ENCODE data around the gene ZNF275.

DNA sequence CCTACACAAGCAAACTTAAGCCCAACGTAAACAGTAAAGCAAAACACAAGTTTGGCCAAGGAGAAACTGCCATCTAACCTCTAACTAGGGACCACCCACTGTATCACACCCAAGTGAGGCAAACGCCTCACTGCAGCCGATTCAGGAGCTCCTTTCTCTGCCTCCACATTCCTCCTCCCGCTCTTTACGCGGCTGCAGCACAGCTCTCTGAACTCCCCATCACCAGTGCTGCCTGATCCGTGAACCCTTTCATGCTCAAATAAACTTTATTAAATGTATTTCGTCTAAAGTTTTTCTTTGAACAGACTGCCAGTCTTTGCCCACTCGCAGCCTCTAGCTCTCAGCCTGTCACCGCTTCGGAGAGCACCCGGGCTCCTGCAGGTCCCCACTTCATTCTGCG is 60.7 kb downstream of the ZNF275 start:
- TF ChIP-seq POLR2AphosphoS5 (IDR thresholded peaks at IDR 0.05), result no peak
- TF ChIP-seq, protein P1, sequence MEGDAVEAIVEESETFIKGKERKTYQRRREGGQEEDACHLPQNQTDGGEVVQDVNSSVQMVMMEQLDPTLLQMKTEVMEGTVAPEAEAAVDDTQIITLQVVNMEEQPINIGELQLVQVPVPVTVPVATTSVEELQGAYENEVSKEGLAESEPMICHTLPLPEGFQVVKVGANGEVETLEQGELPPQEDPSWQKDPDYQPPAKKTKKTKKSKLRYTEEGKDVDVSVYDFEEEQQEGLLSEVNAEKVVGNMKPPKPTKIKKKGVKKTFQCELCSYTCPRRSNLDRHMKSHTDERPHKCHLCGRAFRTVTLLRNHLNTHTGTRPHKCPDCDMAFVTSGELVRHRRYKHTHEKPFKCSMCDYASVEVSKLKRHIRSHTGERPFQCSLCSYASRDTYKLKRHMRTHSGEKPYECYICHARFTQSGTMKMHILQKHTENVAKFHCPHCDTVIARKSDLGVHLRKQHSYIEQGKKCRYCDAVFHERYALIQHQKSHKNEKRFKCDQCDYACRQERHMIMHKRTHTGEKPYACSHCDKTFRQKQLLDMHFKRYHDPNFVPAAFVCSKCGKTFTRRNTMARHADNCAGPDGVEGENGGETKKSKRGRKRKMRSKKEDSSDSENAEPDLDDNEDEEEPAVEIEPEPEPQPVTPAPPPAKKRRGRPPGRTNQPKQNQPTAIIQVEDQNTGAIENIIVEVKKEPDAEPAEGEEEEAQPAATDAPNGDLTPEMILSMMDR (IDR thresholded peaks at IDR 0.05), result no peak

All from breast epithelium (tissue), 3 donors.